Endodermal cell (in vitro differentiated cells): ENCODE results near the gene TLE3. TPM values are rescaled to one million over a fixed set of nuclear protein-coding genes. Genes with fewer than 3 reads are reported as not detected.

Experiments
- DNase-seq: peaks from one replicate; pipeline ENCODE4 v3.0.0-alpha.2; 2017
- H3K27ac ChIP-seq: 2 replicates; pipeline ENCODE4 v1.5.1; 2013; ENCODE audit warnings: mild to moderate bottlenecking, low read depth, low read length, moderate library complexity
- H3K27me3 ChIP-seq: 2 replicates; pipeline ENCODE4 v1.6.1; 2013; ENCODE audit warnings: mild to moderate bottlenecking, low read length, moderate library complexity; ENCODE audit not compliant: insufficient read depth, control insufficient read depth, poor library complexity, severe bottlenecking
- H3K36me3 ChIP-seq: 2 replicates; pipeline ENCODE4 v1.7.0; 2013; ENCODE audit warnings: mild to moderate bottlenecking, low read length, moderate library complexity; ENCODE audit not compliant: control insufficient read depth, insufficient read depth
- H3K4me1 ChIP-seq: one replicate; pipeline ENCODE4 v1.7.0; 2013; ENCODE audit warnings: low read length; ENCODE audit not compliant: control insufficient read depth, insufficient read depth
- H3K4me3 ChIP-seq: 2 replicates; pipeline ENCODE4 v1.5.1; 2013; ENCODE audit warnings: mild to moderate bottlenecking, low read length, moderate library complexity
- H3K9ac ChIP-seq: 2 replicates; pipeline ENCODE4 v1.6.1; 2013; ENCODE audit warnings: mild to moderate bottlenecking, low read length, moderate library complexity; ENCODE audit not compliant: poor library complexity, severe bottlenecking; ENCODE audit errors: extremely low read depth
- H3K9me3 ChIP-seq: 2 replicates; pipeline ENCODE4 v1.6.1; 2013; ENCODE audit warnings: mild to moderate bottlenecking, low read length, moderate library complexity; ENCODE audit not compliant: control insufficient read depth
- H3K27ac Mint-ChIP-seq: 2 replicates; pipeline ENCODE4 v1.8.0; 2020; ENCODE audit warnings: mixed read lengths
- H3K27me3 Mint-ChIP-seq: 2 replicates; pipeline ENCODE4 v1.8.0; 2021; ENCODE audit warnings: mild to moderate bottlenecking, mixed read lengths; ENCODE audit not compliant: insufficient read depth
- H3K36me3 Mint-ChIP-seq: 2 replicates; pipeline ENCODE4 v1.8.0; 2020; ENCODE audit warnings: low read depth, mixed read lengths
- H3K4me1 Mint-ChIP-seq: 2 replicates; pipeline ENCODE4 v1.8.0; 2020; ENCODE audit warnings: mixed read lengths
- H3K4me3 Mint-ChIP-seq: 2 replicates; pipeline ENCODE4 v1.8.0; 2020; ENCODE audit warnings: mild to moderate bottlenecking, moderate library complexity, mixed read lengths
- H3K9me3 Mint-ChIP-seq: 2 replicates; pipeline ENCODE4 v1.8.0; 2020; ENCODE audit warnings: mild to moderate bottlenecking, mixed read lengths
- WGBS, 2 experiments: methylation state at CpG; one replicate each; pipeline versions ENCODE4 v1.1.5 to v1.1.7; 2013; ENCODE audit warnings: missing lambda C conversion rate in 2 of 2, mixed read lengths in 1 of 2; ENCODE audit not compliant: insufficient coverage in 1 of 2, insufficient read length in 1 of 2; 5-methylcytosine and 5-hydroxymethylcytosine counted together
- total RNA-seq, 2 donors: library from RNA; stranded (reverse); fragmentation: NEBNext Ultra II Directional in 1 of 2; extraction: Animal tissue kit (Norgen Biotek cat#: 25700) in 1 of 2; gene quantifications; 2 replicates in 1 of 2; 3 replicates in 1 of 2; pipeline ENCODE4 v1.2.1, GENCODE V29; 2021
- TF ChIP-seq, protein P1 (sequence below): fragments of 200-600 bp; sonication (generic); conservative IDR thresholded peaks from 2 replicates; pipeline ENCODE4 v1.5.0; 2021; ENCODE audit warnings: antibody characterized with exemption, mild to moderate bottlenecking

The TLE3 gene
- total RNA-seq, 2 donors from 2014 or later, result 66.5 to 81.1 TPM

DNA sequence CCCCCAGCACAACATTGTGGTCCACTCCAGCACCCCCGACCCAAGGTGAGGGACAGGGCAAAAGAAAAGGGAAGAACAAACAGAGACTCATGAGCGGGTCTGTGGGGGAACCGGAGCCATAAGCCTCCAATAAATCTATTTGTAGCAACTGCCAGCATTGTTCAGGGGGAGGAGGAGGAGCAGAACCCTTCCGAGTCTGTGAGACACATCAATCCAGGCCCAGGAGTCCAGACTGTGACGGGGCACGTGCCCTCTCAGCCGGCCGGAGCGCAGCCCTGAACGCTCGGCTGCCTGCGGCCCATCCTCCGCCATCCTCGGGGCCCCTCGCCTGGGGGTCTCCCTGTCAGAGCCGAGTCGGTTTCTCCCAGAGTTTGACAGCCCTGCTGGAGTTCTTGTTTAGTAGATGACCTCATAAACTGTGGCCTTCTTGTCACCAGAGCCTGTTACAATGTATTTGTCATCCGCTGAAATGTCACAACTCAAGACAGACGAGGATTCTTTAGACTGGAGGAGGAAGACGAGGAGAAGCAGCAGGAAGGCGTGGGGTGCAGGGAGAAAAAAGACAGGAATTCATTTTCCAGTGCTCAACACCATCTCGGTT is 47.9 kb downstream of the TLE3 start:
- no peaks in the 10 kb centered on the region for H3K4me1 ChIP-seq
- H3K9me3 Mint-ChIP-seq, result no peaks in the 10 kb centered on the region

DNA sequence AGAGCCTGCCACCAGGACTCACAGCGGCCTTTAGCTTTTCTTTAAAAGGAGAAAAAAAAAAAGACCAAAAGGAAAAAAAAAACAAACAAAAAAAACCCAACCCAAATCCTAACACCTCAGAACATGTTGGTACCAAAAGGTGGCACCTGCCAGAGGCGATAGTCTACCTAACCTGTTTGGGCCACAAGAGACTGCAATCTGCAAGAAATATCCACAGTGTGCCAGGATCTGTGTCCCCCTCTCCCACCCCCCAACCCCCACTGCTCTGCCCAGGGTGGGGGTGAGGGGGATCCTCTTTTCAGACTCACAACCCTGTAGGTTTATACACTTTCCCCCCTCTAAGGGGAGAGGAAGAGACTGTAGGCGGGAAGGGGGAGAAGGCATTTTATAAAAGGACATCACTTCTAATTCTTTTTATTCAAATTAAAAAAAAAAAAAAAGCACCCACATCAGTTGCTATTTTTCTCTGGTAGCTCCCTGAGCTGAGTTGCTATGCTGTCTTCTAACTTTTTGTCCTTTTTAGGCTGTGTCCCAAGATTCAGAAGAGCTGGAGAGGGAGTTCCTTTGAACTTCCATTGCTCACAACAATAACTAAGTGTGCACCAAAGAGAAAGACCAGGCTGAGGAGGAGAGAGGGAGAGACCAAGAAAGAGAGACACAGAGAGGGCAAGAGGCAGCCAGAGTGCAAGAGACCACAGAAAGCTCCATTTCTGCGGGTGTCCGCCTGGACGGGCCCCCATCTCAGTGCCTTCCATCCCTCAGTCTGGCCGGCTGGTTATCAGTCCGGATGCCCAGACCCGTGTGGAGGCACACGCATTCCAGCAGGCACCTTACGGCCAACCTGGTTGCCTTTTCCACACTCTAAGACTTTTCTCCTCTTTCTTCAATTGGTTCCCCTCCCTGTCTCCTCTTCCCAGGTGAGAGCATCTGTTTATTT is 48.9 kb downstream of the TLE3 start:
- no peak overlapping the region for H3K4me3 ChIP-seq
- peaks cover 6% of the 10 kb centered on the region for H3K4me1 Mint-ChIP-seq
- WGBS, 2 experiments, result 95% methylated on average over 3 to 10 of the region's 11 CpGs
- no peak overlapping the region for H3K9ac ChIP-seq
- no peaks in the 10 kb centered on the region for H3K4me1 ChIP-seq
- H3K27me3 ChIP-seq, result no peaks in the 10 kb centered on the region
- TF ChIP-seq, protein P1, sequence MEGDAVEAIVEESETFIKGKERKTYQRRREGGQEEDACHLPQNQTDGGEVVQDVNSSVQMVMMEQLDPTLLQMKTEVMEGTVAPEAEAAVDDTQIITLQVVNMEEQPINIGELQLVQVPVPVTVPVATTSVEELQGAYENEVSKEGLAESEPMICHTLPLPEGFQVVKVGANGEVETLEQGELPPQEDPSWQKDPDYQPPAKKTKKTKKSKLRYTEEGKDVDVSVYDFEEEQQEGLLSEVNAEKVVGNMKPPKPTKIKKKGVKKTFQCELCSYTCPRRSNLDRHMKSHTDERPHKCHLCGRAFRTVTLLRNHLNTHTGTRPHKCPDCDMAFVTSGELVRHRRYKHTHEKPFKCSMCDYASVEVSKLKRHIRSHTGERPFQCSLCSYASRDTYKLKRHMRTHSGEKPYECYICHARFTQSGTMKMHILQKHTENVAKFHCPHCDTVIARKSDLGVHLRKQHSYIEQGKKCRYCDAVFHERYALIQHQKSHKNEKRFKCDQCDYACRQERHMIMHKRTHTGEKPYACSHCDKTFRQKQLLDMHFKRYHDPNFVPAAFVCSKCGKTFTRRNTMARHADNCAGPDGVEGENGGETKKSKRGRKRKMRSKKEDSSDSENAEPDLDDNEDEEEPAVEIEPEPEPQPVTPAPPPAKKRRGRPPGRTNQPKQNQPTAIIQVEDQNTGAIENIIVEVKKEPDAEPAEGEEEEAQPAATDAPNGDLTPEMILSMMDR, result no peak
- no peak overlapping the region for H3K4me3 Mint-ChIP-seq
- H3K9me3 Mint-ChIP-seq, result no peaks in the 10 kb centered on the region
- no peak overlapping the region for H3K27ac Mint-ChIP-seq
- no peak overlapping the region for H3K27ac ChIP-seq
- DNase-seq, result no peak
- peaks cover 47% of the 10 kb centered on the region for H3K36me3 Mint-ChIP-seq
- no peaks in the 10 kb centered on the region for H3K9me3 ChIP-seq
- H3K27me3 Mint-ChIP-seq, result no peaks in the 10 kb centered on the region
- H3K36me3 ChIP-seq, result peaks cover 53% of the 10 kb centered on the region

More for the DNA sequence above, 47.9 kb downstream of the TLE3 start:
- TF ChIP-seq, protein P1, result no peak
- Histone ChIP-seq H3K9me3 (no peaks in the 10 kb centered on the region), H3K4me3 (no peak overlapping the region), H3K9ac (no peak overlapping the region), H3K36me3 (peaks cover 62% of the 10 kb centered on the region), H3K27me3 (no peaks in the 10 kb centered on the region), H3K27ac (no peak overlapping the region)
- no peak overlapping the region for H3K4me3 Mint-ChIP-seq
- WGBS, 2 experiments, result 80 to 89% methylated on average over 20 to 22 of the region's 22 CpGs
- H3K27ac Mint-ChIP-seq, result no peak overlapping the region
- H3K36me3 Mint-ChIP-seq, result peaks cover 57% of the 10 kb centered on the region
- DNase-seq, result no peak
- H3K27me3 Mint-ChIP-seq, result no peaks in the 10 kb centered on the region
- H3K4me1 Mint-ChIP-seq, result peaks cover 6% of the 10 kb centered on the region

DNA sequence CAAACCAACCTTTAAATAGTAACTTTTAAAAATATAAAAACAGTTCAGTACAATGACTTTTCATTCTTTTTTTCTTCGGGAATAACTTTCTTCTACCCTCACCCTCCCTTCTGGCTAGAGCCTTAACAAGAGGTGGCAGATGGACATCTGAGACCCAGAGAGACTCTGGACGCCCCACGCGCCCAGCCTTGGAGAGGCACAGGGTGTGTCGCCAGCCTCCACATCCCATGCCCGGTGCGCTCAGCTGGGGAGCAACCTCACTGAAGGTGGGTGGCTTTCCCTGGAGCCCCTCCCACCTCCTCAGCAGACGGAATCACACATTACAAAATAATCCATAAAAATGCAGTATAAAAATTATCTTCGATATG is 49.5 kb downstream of the TLE3 start:
- H3K27me3 Mint-ChIP-seq, result no peaks in the 10 kb centered on the region
- 93 to 100% methylated on average over 7 to 9 of the region's 9 CpGs for WGBS, 2 experiments

More for the DNA sequence above, 49.5 kb downstream of the TLE3 start:
- Mint-ChIP-seq H3K27ac (no peak overlapping the region), H3K36me3 (peaks cover 42% of the 10 kb centered on the region), H3K9me3 (no peaks in the 10 kb centered on the region), H3K4me1 (peaks cover 6% of the 10 kb centered on the region), H3K4me3 (no peak overlapping the region)
- no peaks in the 10 kb centered on the region for H3K4me1 ChIP-seq
- peaks cover 47% of the 10 kb centered on the region for H3K36me3 ChIP-seq
- DNase-seq, result no peak
- no peak overlapping the region for H3K9ac ChIP-seq
- H3K27me3 ChIP-seq, result no peaks in the 10 kb centered on the region
- H3K27ac ChIP-seq, result no peak overlapping the region
- TF ChIP-seq, protein P1, result no peak
- no peaks in the 10 kb centered on the region for H3K9me3 ChIP-seq
- no peak overlapping the region for H3K4me3 ChIP-seq
